ENCODE data around the gene CCAR1.
"Not testable (repeated sequence)": the region's sequence is repeated elsewhere in the genome, so short reads cannot be mapped to it uniquely, and the experiment has no call there.

CCAR1 gene

DNA sequence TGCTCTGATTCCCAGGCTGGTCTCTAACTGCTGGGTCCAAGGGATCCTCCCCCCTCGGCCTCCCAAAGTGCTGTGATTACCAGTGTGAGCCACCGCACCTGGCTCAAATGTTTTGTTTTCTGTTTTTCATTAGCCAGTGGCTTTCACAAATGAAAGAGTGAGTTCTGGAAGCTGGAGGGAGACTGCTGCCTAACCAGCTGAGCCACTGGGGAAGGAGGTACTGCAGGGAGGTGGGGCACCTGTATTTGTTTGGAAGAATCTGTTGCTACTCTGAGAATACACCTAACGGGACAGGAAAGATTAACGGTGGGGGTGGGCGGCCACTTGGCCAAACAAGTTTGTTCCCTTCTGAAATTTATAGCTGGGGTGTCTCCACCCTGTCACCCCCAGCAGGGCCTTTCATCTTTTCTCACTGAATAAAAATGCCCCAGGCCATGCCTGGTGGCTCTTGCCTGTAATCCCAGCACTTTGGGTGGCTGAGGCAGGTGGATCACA is 111.0 kb downstream of the CCAR1 start:
- no peak for DNase-seq (ENCODE audit: low read depth)
- TF ChIP-seq, protein P1, sequence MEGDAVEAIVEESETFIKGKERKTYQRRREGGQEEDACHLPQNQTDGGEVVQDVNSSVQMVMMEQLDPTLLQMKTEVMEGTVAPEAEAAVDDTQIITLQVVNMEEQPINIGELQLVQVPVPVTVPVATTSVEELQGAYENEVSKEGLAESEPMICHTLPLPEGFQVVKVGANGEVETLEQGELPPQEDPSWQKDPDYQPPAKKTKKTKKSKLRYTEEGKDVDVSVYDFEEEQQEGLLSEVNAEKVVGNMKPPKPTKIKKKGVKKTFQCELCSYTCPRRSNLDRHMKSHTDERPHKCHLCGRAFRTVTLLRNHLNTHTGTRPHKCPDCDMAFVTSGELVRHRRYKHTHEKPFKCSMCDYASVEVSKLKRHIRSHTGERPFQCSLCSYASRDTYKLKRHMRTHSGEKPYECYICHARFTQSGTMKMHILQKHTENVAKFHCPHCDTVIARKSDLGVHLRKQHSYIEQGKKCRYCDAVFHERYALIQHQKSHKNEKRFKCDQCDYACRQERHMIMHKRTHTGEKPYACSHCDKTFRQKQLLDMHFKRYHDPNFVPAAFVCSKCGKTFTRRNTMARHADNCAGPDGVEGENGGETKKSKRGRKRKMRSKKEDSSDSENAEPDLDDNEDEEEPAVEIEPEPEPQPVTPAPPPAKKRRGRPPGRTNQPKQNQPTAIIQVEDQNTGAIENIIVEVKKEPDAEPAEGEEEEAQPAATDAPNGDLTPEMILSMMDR (IDR thresholded peaks at IDR 0.05; ENCODE audit: control insufficient read depth, extremely low read depth, insufficient read depth), result no peak
- H3K4me3 ChIP-seq (ENCODE audit: low read depth, low read length), result no peak overlapping the region

DNA sequence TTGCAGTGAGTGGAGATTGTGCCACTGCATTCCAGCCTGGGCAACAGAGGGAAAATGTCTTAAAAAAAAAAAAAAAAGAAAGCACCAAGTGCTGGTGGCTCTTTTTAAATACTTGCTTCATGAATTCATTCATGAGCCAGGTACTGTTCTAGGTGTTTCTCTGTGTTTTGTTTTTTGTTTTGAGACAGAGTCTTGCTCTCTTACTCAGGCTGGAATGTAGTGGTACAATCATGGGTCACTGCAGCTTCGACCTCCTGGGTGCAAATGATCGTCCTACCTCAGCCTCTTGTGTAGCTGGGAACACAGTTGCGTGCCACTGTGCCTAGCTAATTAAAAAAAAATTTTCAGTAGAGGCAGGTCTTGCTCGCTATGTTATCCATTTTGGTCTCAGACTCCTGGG is 111.6 kb downstream of the CCAR1 start:
- no peak overlapping the region for H3K4me3 ChIP-seq (ENCODE audit: low read depth, low read length)
- DNase-seq (ENCODE audit: low read depth), result no peak
- TF ChIP-seq, protein P1 (IDR thresholded peaks at IDR 0.05; ENCODE audit: control insufficient read depth, extremely low read depth, insufficient read depth), result no peak

GRCh38 chr10:68837626-68838322 is 116.7 kb downstream of the CCAR1 start:
- TF ChIP-seq, protein P1 (IDR thresholded peaks at IDR 0.05; ENCODE audit: control insufficient read depth, extremely low read depth, insufficient read depth), result no peak
- DNase-seq (ENCODE audit: low read depth), result peak; percentile 85

DNA sequence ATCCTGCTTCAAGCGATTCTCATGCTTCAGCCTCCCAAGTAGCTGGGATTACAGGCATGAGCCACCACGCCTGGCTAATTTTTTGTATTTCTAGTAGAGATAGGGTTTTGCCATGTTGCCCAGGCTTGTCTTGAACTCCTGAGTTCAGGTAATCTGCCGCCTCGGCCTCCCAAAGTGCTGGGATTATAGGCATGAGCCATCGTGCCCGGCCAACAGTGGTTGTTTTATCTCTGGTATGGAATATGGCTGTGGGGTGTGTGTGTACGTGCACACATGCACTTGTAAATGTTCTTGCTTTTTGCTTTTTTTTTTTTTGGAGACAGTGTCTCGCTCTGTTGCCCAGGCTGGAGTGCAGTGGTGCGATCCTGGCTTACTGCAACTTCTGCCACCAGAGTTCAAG is 119.6 kb downstream of the CCAR1 start:
- H3K4me3 ChIP-seq (ENCODE audit: low read depth, low read length); DNase-seq (ENCODE audit: low read depth): not testable (repeated sequence)

More at GRCh38 chr10:68837626-68838322, 116.7 kb downstream of the CCAR1 start:
- H3K4me3 ChIP-seq (ENCODE audit: low read depth, low read length), result no peak overlapping the region
